ENCODE data around the gene PLEKHO1. TPM values are rescaled to one million over a fixed set of nuclear protein-coding genes. Genes with fewer than 3 reads are reported as not detected.

PLEKHO1 gene
- total RNA-seq, 1 donor from 2014 or later: 82.0 TPM

DNA sequence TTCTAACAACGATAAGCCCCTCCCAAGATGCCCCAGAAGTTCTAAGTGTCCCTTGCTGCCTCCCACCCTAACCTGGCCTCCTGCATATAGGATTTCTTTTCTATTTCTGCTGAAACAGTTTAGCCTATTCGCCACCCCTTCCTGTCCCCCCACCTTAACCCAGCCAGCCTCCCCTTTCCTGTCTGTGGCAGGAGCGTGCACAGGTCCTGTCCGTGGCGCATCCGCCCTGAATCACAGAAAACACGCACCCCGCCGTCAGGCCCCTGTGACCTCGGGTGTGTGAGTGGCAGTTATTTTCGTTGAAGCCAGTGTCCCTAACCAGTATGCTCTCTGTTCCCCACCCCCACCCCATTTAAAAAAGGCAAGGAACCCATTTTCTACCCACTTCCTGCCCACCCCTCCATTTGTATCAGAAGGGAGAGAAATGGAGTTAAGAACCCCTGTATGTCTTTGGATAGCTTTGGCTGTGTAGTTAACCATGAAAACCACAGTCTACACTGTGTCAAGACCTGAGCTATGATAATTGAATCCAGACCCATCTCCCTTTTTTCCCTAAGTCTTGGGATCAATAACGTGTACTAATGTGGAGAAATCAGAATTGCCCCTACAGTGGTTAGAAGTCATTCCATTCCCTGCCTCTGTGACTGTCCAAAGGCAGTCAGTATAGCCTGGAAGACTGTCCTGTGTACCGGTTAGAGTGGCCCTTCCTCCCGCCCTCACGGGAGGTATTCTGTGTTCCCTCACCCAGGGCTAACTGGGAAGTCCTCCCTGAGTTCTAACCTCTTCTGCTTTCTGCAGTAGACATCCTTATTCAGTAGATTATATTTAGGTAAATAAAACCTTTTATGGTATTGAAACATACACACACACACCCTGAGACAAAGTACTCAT lies 1.8 kb downstream of the PLEKHO1 start:
- Histone ChIP-seq H3K4me3 (ENCODE audit: low read depth, low read length) (peak overlapping the region; percentile 54), H3K27me3 (ENCODE audit: control insufficient read depth, insufficient read depth, low read length) (no peaks in the 10 kb centered on the region), H3K36me3 (ENCODE audit: control insufficient read depth, insufficient read depth, low read length) (peaks cover 3% of the 10 kb centered on the region)
- TF ChIP-seq, protein P1, sequence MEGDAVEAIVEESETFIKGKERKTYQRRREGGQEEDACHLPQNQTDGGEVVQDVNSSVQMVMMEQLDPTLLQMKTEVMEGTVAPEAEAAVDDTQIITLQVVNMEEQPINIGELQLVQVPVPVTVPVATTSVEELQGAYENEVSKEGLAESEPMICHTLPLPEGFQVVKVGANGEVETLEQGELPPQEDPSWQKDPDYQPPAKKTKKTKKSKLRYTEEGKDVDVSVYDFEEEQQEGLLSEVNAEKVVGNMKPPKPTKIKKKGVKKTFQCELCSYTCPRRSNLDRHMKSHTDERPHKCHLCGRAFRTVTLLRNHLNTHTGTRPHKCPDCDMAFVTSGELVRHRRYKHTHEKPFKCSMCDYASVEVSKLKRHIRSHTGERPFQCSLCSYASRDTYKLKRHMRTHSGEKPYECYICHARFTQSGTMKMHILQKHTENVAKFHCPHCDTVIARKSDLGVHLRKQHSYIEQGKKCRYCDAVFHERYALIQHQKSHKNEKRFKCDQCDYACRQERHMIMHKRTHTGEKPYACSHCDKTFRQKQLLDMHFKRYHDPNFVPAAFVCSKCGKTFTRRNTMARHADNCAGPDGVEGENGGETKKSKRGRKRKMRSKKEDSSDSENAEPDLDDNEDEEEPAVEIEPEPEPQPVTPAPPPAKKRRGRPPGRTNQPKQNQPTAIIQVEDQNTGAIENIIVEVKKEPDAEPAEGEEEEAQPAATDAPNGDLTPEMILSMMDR (IDR thresholded peaks at IDR 0.05; ENCODE audit: insufficient read depth, low read length, poor library complexity, severe bottlenecking): no peak
- DNase-seq (ENCODE audit: low read depth): no peak

DNA sequence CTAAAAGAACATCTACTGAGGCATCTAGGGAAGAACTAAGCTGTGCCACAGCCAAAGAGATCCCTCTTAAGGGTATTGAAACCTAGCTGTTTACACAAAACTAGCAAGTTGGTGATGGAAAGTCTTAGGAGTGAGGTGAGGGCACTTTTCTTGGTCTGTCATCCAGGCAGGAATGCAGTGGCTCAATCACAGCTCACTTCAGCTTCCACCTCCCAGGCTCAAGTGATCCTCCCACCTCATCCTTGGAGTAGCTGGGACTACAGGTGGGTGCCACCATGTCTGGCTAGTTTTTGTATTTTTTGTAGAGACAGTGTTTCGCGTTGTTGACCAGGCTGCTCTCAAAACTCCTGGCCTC lies 2.4 kb downstream of the PLEKHO1 start:
- H3K4me3 ChIP-seq (ENCODE audit: low read depth, low read length): no peak overlapping the region
- DNase-seq (ENCODE audit: low read depth): no peak

DNA sequence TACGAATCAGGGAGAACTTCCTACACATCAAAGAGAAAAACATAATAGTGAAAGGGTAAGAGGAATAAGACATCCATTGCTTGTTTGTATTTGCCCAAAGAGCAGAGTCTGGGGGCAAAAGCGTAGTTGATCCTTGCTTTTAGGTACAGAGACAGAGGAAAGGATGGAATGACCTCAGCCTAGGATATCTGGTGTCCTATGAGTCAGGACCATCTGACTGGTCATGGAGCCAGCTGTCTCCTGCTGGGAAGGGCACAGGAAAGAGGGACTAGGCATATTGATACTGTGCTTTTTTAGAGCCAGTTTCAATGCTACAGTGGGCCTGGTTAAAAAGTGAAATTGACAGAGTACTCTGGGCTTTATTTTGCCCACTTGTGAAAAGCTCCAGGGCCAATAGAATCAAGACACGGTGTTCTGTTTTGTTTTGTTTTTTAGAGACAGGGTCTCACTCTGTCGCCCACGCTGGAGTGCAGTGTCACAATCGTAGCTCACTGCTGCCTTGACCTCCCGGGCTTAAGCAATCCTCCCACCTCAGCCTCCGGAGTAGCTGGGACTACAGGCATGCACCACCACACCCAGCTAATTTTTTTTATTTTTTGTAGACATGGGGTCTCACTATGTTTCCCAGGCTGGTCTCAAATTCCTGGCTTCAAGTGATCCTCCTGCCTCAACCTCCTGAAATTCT lies 3.2 kb downstream of the PLEKHO1 start:
- no peak for DNase-seq (ENCODE audit: low read depth)
- Histone ChIP-seq H3K4me3 (ENCODE audit: low read depth, low read length) (no peak overlapping the region), H3K36me3 (ENCODE audit: control insufficient read depth, insufficient read depth, low read length) (peaks cover 6% of the 10 kb centered on the region), H3K27me3 (ENCODE audit: control insufficient read depth, insufficient read depth, low read length) (no peaks in the 10 kb centered on the region)
- TF ChIP-seq, protein P1 (IDR thresholded peaks at IDR 0.05; ENCODE audit: insufficient read depth, low read length, poor library complexity, severe bottlenecking): no peak

More for the DNA sequence above, 2.4 kb downstream of the PLEKHO1 start:
- TF ChIP-seq, protein P1 (IDR thresholded peaks at IDR 0.05; ENCODE audit: insufficient read depth, low read length, poor library complexity, severe bottlenecking): no peak
- Histone ChIP-seq H3K36me3 (ENCODE audit: control insufficient read depth, insufficient read depth, low read length) (peaks cover 4% of the 10 kb centered on the region), H3K27me3 (ENCODE audit: control insufficient read depth, insufficient read depth, low read length) (no peaks in the 10 kb centered on the region)

DNA sequence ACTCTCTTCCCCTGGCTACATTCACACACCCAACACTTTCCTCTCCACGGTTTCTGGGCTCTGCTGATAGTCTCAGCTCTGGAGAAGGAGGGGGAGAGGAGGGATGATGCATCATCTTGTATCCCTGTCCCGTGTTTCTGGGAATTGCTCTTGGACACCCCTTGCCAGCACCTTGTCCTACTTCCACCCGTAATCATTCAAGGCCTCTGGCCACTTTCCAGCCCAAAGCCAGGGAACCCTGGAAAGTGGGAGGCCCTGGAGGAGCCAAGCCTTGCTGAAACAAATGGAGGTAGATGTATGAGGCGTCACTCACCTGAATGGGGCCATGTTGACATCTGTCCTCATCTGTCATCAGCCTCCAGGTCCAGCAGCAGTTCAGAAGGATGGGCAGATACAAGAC lies 4.4 kb downstream of the PLEKHO1 start:
- DNase-seq (ENCODE audit: low read depth): no peak
- Histone ChIP-seq H3K36me3 (ENCODE audit: control insufficient read depth, insufficient read depth, low read length) (peaks cover 6% of the 10 kb centered on the region), H3K27me3 (ENCODE audit: control insufficient read depth, insufficient read depth, low read length) (no peaks in the 10 kb centered on the region), H3K4me3 (ENCODE audit: low read depth, low read length) (no peak overlapping the region)
- TF ChIP-seq, protein P1 (IDR thresholded peaks at IDR 0.05; ENCODE audit: insufficient read depth, low read length, poor library complexity, severe bottlenecking): no peak

DNA sequence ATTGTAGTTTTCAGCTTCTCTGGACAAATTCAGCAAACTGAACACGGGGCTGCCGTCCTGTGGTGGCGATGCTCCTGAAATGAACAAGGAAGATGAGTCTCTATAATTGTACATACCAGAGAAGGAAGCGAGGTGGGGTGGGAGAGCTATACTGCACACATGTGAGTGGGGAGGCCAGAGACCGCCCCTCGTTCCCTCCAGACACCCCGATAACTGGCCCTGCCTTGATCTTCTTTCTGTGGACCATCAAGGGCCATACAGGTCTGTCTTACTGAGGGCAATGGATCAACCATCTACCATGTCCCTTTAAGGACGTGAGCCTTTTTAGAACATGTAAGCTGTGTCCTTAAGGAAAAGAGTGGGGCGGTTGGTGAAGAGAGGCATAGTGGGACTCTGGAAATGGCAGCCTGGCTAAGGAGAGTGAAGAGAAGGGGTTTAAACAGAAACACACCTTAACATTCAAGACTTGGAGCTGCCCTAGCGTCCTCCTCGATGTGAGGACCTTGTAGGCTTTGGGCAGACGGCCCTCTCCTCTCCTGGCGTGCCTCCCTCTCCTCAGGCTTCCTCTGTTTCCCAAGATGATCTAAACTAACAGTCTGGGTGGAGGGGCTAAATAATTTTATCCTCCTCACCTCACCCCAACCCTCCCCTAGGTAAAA lies 5.8 kb downstream of the PLEKHO1 start:
- no peak for DNase-seq (ENCODE audit: low read depth)
- H3K27me3 ChIP-seq (ENCODE audit: control insufficient read depth, insufficient read depth, low read length): no peaks in the 10 kb centered on the region
- no peak overlapping the region for H3K4me3 ChIP-seq (ENCODE audit: low read depth, low read length)
- H3K36me3 ChIP-seq (ENCODE audit: control insufficient read depth, insufficient read depth, low read length): peaks cover 8% of the 10 kb centered on the region
- TF ChIP-seq, protein P1 (IDR thresholded peaks at IDR 0.05; ENCODE audit: insufficient read depth, low read length, poor library complexity, severe bottlenecking): no peak
